SK-N-SH (cell line): Measurements from ENCODE around the gene SPATA16. TPM values are rescaled to one million over a fixed set of nuclear protein-coding genes. Genes with fewer than 3 reads are reported as not detected.
"Not testable (repeated sequence)": the region's sequence is repeated elsewhere in the genome, so short reads cannot be mapped to it uniquely, and the experiment has no call there.

Experiments used
- CTCF ChIA-PET: fragments of 300-600, 350-600 bp; formaldehyde crosslinking; extraction: SDS; loops from one replicate; lab custom pipeline; 2021; lab: Yijun Ruan, JAX
- POLR2A ChIA-PET: fragments of 350-600 bp; sonication (Branson Sonifier 250); formaldehyde crosslinking; extraction: SDS; loops from one replicate; lab custom pipeline; 2020; ENCODE audit warnings: antibody characterized with exemption, inconsistent platforms; lab: Yijun Ruan, JAX
- DNase-seq: peaks from one replicate; pipeline ENCODE4 v3.0.0; 2012
- H2AFZ ChIP-seq: fragments of 200-600 bp; sonication (generic); 2 replicates; pipeline ENCODE4 v1.8.1; 2016; ENCODE audit warnings: antibody characterized with exemption, mild to moderate bottlenecking, low read depth
- H3F3A ChIP-seq: fragments of 200-600 bp; sonication (generic); replicated peaks from 2 replicates; pipeline ENCODE3; 2016; ENCODE audit warnings: antibody characterized with exemption, mild to moderate bottlenecking; ENCODE audit not compliant: insufficient read depth
- H3K27ac ChIP-seq, 2 experiments: fragments of 200-500 bp in 1 of 2; fragments of 200-600 bp in 1 of 2; sonication (Bioruptor generic) in 1 of 2; sonication (generic), shearing (Covaris generic) in 1 of 2; 2 replicates each; pipeline versions ENCODE4 v1.5.1 to v1.6.1; 2014 to 2016; ENCODE audit warnings: low read depth in 2 of 2, inconsistent platforms in 1 of 2, low read length in 1 of 2, mild to moderate bottlenecking in 1 of 2, mixed read lengths in 1 of 2
- H3K27me3 ChIP-seq: fragments of 200-600 bp; sonication (generic), shearing (Covaris generic); 2 replicates; pipeline ENCODE4 v1.6.1; 2016; ENCODE audit warnings: mixed run types; ENCODE audit not compliant: insufficient read depth
- H3K36me3 ChIP-seq, 2 experiments: fragments of 200-500 bp in 1 of 2; fragments of 200-600 bp in 1 of 2; sonication (Bioruptor generic) in 1 of 2; sonication (generic) in 1 of 2; replicated peaks in 1 of 2; 2 replicates each; pipeline versions ENCODE3 to v1.5.1; 2014 to 2016; ENCODE audit warnings: low read length in 1 of 2, mild to moderate bottlenecking in 1 of 2; ENCODE audit not compliant: insufficient read depth in 2 of 2, control insufficient read depth in 1 of 2
- H3K4me1 ChIP-seq, 2 experiments: fragments of 200-500 bp in 1 of 2; fragments of 200-600 bp in 1 of 2; sonication (Bioruptor generic) in 1 of 2; sonication (generic), shearing (Covaris generic) in 1 of 2; 2 replicates each; pipeline versions ENCODE4 v1.5.1 to v1.6.1; 2014 to 2016; ENCODE audit warnings: low read depth in 1 of 2, low read length in 1 of 2, mixed run types in 1 of 2; ENCODE audit not compliant: insufficient read depth in 2 of 2, control insufficient read depth in 1 of 2
- H3K4me2 ChIP-seq: fragments of 200-600 bp; sonication (generic), shearing (Covaris generic); 2 replicates; pipeline ENCODE4 v1.6.1; 2017; ENCODE audit warnings: mixed run types
- H3K4me3 ChIP-seq, 2 experiments: fragments of 200-500 bp in 1 of 2; fragments of 200-600 bp in 1 of 2; sonication (Bioruptor generic) in 1 of 2; sonication (generic), shearing (Covaris generic) in 1 of 2; 2 replicates each; pipeline versions ENCODE4 v1.5.1 to v1.8.1; 2014 to 2016; ENCODE audit warnings: low read depth in 2 of 2, inconsistent platforms in 1 of 2, low read length in 1 of 2, mild to moderate bottlenecking in 1 of 2, mixed read lengths in 1 of 2, moderate library complexity in 1 of 2
- H3K79me2 ChIP-seq: fragments of 200-600 bp; sonication (generic); 2 replicates; pipeline ENCODE4 v1.8.1; 2017; ENCODE audit warnings: mild to moderate bottlenecking; ENCODE audit not compliant: insufficient read depth
- H3K9ac ChIP-seq: fragments of 200-600 bp; sonication (generic); 2 replicates; pipeline ENCODE4 v1.6.1; 2017; ENCODE audit warnings: mixed run types
- H3K9me2 ChIP-seq: fragments of 200-600 bp; sonication (generic); 2 replicates; pipeline ENCODE4 v1.6.1; 2017; ENCODE audit warnings: mixed run types
- H3K9me3 ChIP-seq: fragments of 200-600 bp; sonication (generic); 2 replicates; pipeline ENCODE4 v1.6.1; 2017; ENCODE audit warnings: mixed run types, mild to moderate bottlenecking, moderate library complexity
- H4K20me1 ChIP-seq: fragments of 200-600 bp; sonication (generic); 2 replicates; pipeline ENCODE4 v1.6.1; 2017; ENCODE audit warnings: mild to moderate bottlenecking, mixed run types; ENCODE audit not compliant: insufficient read depth
- EZH2phosphoT487 ChIP-seq: fragments of 200-600 bp; sonication (generic); IDR thresholded peaks from 2 replicates; pipeline ENCODE4 v1.6.1; 2017; ENCODE audit warnings: low read depth, mixed run types, mild to moderate bottlenecking, antibody characterized with exemption, moderate library complexity, borderline replicate concordance
- MXI1 ChIP-seq: IDR thresholded peaks from 2 replicates; pipeline ENCODE4 v1.6.1; 2012; ENCODE audit warnings: mild to moderate bottlenecking, low read depth, low read length, improper control_type of control experiment
- NFIC ChIP-seq: IDR thresholded peaks from 2 replicates; pipeline ENCODE4 v1.4.0; 2012; ENCODE audit warnings: borderline replicate concordance
- PBX3 ChIP-seq: IDR thresholded peaks from 2 replicates; pipeline ENCODE4; 2012
- POLR2AphosphoS5 ChIP-seq: IDR thresholded peaks from 2 replicates; pipeline ENCODE4 v1.6.1; 2012; ENCODE audit warnings: low read depth, low read length
- RCOR1 ChIP-seq: fragments of 150-350 bp; IDR thresholded peaks from 2 replicates; pipeline ENCODE4 v1.6.1; 2017; ENCODE audit warnings: antibody characterized with exemption, low read length
- REST ChIP-seq: IDR thresholded peaks from 2 replicates; pipeline ENCODE4 v1.6.1; 2012; ENCODE audit warnings: mild to moderate bottlenecking, low read depth, low read length, moderate library complexity
- RFX5 ChIP-seq: IDR thresholded peaks from 2 replicates; pipeline ENCODE4 v1.6.1; 2012; ENCODE audit warnings: mild to moderate bottlenecking, improper control_type of control experiment, low read length
- TAF1 ChIP-seq: IDR thresholded peaks from 2 replicates; pipeline ENCODE4 v1.6.1; 2012; ENCODE audit warnings: low read depth, mild to moderate bottlenecking, low read length, moderate library complexity, borderline replicate concordance
- YY1 ChIP-seq: IDR thresholded peaks from 2 replicates; pipeline ENCODE4 v1.4.0; 2012; ENCODE audit warnings: low read depth, mild to moderate bottlenecking
- WGBS: methylation state at CpG from one replicate; pipeline ENCODE4 v1.1.6; 2017; ENCODE audit warnings: low lambda C conversion rate; 5-methylcytosine and 5-hydroxymethylcytosine counted together
- polyA plus RNA-seq, 3 experiments: library from polyadenylated mRNA; depleted of rRNA; stranded (reverse); fragments of >200 nt; gene quantifications; 2 replicates each; pipeline ENCODE4 v1.2.3, GENCODE V29; 2012

The SPATA16 gene
- polyA plus RNA-seq, 1 of the 3 experiments (the other 2 are of a cell fraction), result not detected

GRCh38 chr3:173173652-173174051 lies 32.6 kb upstream of the SPATA16 start (continued):
- TF ChIP-seq REST, result no peak
- no peak for TF ChIP-seq YY1
- no peak for TF ChIP-seq TAF1
- no peak for TF ChIP-seq MXI1

GRCh38 chr3:173159139-173159538 lies 18.1 kb upstream of the SPATA16 start:
- H3K27ac ChIP-seq, H3K79me2 ChIP-seq, H3K4me3 ChIP-seq, H3K4me1 ChIP-seq, POLR2A ChIA-PET, H3K9me2 ChIP-seq, H4K20me1 ChIP-seq, H3K4me2 ChIP-seq, H3K27me3 ChIP-seq, H3K9ac ChIP-seq, H3F3A ChIP-seq, CTCF ChIA-PET, H3K9me3 ChIP-seq, DNase-seq, H3K36me3 ChIP-seq, H2AFZ ChIP-seq: not testable (repeated sequence)
- WGBS, result 43% methylated on average over 4 of the region's 8 CpGs

GRCh38 chr3:173156533-173156932 lies 15.5 kb upstream of the SPATA16 start:
- POLR2A ChIA-PET, H3K4me2 ChIP-seq, H3K36me3 ChIP-seq, DNase-seq, H4K20me1 ChIP-seq, H3K27ac ChIP-seq, H3K9ac ChIP-seq, H3F3A ChIP-seq, H3K4me1 ChIP-seq, H2AFZ ChIP-seq, H3K27me3 ChIP-seq, H3K9me3 ChIP-seq, H3K4me3 ChIP-seq, CTCF ChIA-PET, H3K9me2 ChIP-seq, H3K79me2 ChIP-seq: not testable (repeated sequence)
- 66% methylated on average over 9 of the region's 9 CpGs for WGBS

GRCh38 chr3:173153631-173154030 lies 12.6 kb upstream of the SPATA16 start:
- Histone ChIP-seq H4K20me1 (no peaks in the 10 kb centered on the region), H3F3A (no peaks in the 10 kb centered on the region), H3K9ac (no peak overlapping the region), H3K9me3 (no peaks in the 10 kb centered on the region), H2AFZ (no peak overlapping the region), H3K36me3 (no peaks in the 10 kb centered on the region), H3K79me2 (no peaks in the 10 kb centered on the region), H3K9me2 (no peaks in the 10 kb centered on the region), H3K4me1 (no peaks in the 10 kb centered on the region), H3K27me3 (no peaks in the 10 kb centered on the region), H3K4me2 (no peak overlapping the region), H3K27ac (no peak overlapping the region), H3K4me3 (no peak overlapping the region)
- WGBS, result 24% methylated on average over 2 of the region's 2 CpGs
- CTCF ChIA-PET, result no interaction called here
- DNase-seq, result no peak
- POLR2A ChIA-PET, result no interaction called here
- TF ChIP-seq PBX3 (no peak), REST (no peak), EZH2phosphoT487 (no peak), POLR2AphosphoS5 (no peak), RCOR1 (no peak), NFIC (no peak), RFX5 (no peak)
